CD4-positive, alpha-beta T cell treated with Interleukin-10 for 1 hour (primary cell): ENCODE measurements around the gene KATNA1.
"Not testable (repeated sequence)": the region's sequence is repeated elsewhere in the genome, so short reads cannot be mapped to it uniquely, and the experiment has no call there.

ENCODE experiments used
- DNase-seq: peaks from one replicate; pipeline ENCODE4 v3.0.0-alpha.2; 2020

KATNA1 gene

DNA sequence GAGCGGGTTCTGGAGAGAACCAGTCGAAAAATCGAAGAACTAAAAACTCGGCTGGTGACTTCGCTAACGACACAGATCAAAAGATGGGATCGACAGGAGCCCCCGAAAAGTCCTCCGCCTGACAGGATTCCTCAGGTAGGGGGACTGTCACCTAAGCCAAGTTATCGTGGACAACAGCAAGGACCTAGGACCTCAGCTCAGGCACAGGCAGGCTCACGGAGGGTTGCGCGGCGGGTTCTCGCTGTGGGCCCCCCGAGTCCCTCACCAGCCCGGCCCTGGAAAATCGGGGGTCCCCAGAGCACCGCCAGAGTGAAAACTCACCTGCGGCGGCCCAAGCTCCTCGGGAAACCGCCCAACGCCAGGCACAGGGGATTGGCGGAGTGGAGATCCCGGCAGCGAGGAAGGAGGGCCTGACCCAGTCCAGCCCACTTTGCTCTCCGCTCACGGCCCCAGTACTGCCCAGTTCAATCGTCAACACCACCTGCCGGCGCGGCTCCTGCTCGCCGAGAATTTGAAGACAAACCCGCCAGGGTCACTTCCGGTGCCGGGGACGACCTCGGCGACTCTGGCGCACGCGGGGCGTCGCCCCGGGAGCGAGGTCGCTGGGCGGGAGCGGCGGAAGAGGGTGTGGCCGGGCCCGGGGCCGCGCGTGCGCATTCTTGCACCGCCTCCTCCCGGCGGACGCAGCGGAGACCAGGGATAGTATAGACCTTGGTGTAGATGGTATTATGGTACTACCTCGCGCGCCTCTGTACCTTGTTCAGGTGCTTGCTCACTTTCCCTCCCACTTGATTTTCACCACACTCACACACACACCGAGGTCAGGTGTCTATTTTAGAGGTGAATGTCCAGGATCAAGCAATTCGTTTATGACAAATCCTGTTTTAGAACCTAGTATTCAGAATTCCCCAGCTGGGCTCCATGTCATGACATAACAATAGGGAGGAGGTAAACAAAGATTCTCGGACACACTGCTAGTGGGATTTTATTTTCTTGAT lies at the start of gene KATNA1:
Gene KATNA1, minus strand, starts transcription at position 567 of the 998 bp plus-strand sequence. CDS start 10,167 bp downstream, outside the sequence.
- DNase-seq: peak; percentile 89

DNA sequence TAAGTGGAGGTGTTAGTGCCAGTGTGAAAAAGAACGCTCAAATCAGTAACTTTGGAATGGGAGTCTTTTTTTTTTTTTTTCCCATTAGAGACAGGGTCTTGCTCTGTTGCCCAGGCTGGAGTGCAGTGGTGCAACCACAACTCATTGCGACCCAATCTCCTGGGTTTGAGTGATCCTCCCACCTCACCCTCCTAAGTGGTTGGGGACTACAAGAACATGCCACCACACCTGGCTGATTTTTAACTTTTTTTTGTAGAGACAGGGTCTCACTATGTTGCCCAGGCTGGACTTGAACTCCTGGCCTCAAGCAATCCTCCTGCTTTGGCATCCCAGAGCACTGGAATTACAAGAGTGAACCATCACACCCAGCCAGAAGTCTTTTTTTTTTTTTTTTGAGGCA lies 49.7 kb upstream of the KATNA1 start:
- no peak for DNase-seq

DNA sequence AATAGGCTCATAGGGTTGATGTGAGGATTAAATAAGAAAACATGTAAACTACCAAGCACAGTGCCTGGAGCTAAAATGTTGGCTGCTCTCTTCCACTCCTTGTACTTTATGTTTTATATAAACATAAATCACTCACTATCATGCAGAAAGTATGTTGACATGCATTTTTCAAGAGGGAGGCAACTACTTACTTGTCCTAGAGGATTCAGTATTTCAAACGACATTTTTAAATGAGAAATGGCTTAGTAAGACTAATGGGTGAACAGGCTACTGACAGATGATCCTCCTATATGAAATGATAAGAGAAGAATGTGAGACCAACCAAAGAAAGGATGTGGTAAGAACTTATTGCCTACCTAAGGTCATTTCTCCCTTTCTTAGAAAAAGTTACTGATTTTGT lies 48.4 kb upstream of the KATNA1 start:
- no peak for DNase-seq

DNA sequence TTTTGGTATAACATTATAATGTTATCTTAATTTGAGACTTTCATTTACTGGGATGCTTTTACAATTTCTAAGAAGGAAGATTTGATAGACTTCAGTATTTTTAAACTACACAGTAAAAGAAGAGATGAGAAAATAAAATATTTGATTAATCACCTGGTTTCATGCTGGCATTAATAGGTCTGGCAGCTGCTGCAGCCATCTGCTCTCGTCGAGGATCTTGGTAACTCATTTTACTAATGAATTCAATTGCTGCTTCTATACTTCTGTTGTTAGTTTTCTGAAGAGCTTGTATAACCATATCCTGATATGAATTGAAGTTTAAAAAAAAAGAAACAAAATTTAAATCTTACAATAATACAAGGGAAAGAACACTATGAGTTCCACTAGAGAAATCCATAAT lies 46.4 kb upstream of the KATNA1 start:
- DNase-seq: no peak

DNA sequence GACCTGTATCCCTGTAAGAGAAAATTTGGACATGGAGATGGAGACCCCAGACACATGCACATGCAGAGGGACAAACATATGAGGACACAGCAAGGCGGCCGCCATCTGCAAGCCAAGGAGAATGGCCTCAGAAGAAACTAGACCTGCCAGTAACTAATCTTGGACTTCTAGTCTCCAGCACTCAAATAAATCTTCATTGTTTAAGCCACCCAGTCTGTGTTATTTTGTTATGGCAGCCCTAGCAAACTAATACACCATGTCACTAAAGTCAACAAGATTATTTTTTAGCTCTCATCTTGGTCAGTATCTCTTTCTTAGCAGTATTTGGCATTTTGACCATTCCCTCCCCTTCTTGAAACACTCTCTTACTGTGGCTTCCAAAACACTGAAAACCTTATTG lies 42.7 kb upstream of the KATNA1 start:
- DNase-seq: no peak

DNA sequence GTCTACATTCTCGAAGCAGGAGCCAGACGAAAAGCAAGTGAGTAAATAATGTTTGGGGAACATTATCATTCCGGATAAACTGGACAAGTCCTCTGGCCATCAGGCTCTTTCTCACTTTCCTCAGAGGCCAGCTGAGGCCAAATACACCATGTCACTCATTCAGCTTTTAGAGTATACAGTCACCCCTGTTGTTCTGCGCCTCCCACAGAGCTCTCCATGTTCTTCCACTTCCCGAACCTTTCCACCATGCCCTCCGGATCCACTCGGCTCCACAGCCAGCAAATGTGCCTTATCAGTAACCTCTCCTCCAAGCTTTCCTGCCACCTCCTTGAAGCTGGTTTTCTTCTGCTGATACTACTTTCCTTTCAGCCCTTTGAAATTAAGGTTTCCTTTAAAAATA lies 37.7 kb upstream of the KATNA1 start:
- no peak for DNase-seq

DNA sequence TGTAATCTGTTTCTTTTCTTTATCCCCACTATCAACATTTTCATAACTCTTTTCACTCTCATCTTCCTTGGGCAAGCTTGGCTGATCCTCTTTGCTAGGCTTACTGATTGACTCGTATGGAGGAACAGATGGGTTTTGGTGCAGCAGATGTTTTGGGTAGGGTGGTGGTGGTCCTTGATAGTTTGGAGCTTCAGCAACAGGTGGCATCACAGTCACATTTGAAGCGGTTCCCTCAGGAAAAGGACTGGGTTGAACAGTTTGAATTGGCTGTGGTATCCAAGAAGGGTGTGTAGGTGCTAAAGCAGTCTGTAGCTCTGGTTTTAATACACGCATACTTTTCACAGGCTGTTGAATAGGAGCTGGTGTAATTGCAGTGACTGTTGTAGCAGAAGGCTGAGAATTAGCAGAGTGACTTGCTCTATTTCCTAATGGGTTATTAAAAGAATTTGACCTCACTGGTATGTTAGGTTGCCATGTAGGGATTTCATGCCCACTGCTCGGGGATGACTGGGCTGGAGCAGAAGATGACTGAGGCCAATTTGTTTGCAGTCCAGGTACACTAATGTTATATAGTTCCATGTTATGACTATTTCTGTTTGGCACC lies 34.8 kb upstream of the KATNA1 start:
- no peak for DNase-seq

DNA sequence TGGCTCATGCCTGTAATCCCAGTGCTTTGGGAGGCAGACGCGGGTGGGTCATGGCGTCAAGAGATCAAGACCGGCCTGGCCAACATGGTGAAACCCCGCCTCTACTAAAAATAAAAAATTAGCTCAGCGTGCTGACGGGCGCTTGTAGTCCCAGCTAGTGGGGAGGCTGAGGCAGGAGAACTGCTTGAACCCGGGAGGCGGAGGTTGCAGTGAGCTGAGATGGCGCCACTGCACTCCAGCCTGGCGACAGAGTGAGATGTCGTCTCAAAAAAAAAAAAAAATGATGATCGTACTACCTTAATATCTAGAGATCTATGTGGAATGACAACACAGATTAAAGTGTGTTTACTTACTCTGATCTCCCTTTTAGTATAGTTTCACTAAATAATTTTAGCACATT lies 33.3 kb upstream of the KATNA1 start:
- DNase-seq: not testable (repeated sequence)

DNA sequence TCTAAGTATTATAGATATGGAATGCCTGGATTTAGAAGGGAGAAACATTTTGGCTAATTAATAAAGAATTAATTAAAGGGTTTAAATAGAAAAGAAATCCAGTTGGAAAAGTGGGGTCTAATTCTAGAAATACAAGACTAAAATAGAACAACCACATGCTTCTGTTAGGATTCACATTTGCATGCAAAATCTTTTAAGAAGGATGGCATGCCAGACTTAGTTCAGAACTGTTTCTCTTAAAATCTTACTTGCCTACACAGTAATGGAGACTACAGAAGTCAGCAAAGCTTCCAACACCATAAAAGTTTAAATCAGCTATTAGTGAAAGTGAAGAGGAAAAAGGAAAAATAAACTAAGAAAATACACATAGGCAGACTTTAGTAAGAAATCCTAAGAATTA lies 32.7 kb upstream of the KATNA1 start:
- DNase-seq: no peak

DNA sequence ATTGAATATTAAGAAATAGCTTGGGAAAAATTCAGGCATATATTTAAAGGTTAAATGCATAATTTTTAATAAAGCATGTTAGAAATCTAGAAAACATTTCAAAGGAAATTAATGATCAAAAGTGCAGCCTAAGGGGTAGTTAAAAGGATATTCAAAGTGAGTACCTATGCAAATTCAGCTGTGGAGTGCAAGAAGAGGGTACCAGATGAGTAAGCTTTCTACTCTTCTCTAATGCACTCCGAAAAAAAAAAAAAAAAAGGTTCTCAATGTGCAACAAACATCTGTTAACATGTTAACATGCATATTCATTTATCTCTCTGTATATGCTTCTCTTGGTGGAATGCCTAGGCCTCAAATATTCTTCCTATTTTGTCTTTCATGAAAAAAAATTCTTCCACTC lies 32.0 kb upstream of the KATNA1 start:
- DNase-seq: no peak

DNA sequence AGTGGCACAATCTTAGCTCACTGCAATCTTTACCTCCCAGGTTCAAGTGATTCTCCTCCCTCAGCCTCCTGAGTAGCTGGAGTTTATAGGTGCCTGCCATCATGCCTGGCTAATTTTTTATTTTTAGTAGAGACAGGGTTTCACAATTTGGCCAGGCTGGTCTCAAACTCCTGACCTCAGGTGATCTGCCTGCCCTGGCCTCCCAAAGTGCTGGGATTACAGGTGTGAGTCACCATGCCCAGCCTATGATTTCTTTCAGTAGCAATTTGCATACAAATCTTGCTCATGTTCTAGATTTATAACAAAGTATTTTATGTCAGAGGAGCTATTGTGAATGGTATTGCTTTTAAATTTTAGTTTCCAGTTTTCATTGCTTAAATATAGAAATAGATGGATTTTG lies 23.8 kb upstream of the KATNA1 start:
- not testable (repeated sequence) for DNase-seq

DNA sequence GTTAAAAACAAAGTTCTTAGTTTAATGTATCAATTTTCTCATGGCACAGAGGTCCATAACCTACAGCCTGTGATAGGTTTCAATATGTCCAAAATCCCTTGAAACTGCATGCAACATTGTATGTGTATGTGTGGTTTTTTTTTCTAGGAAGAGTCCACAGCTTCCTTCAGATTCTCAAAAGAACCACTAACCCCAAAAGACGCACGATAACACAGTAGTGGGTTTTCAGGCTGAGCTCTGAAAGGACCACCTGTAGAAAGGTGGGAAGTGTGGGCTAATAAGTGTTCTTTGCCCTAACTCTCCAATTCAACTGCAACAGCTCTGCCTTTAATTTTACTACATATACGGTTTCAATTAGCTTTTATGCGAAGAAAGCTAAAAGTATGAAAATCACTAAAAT lies 11.5 kb upstream of the KATNA1 start:
- no peak for DNase-seq

DNA sequence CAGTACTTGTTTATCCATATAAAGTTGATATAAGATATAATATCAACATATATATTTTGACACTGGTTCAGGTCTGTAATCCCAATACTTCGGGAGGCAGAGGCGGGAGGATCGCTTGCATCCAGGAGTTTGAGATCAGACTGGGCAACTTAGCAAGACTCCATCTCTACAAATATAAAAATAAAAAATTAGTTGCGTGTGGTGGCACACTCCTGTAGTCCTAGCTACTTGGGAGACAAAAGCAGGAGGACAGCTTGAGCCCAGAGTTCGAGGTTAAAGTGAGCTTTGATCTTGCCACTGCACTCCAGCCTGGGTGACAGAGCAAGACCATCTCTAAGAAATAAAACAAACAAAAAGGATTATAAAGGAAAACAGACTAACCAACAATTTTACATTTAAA lies 8.9 kb upstream of the KATNA1 start:
- DNase-seq: no peak

DNA sequence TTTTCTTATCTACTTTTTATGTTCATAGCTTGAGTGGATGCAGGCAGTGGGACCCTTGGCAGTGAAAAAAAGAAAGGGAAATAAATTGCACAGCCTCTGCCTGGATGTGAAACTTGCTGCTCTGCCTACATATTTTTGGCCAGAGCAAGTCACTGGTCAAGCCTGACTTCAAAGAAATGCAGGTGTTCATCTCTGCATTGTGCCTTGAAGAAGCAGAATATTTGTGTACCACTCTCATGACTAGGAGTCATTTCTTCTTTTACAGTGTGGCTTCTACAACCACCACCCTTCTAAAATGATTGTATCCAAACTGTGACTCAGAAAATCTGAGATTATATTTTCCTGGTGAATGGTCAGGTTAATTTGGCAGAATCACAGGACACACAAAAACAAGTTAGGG lies 2.5 kb upstream of the KATNA1 start:
- DNase-seq: no peak

DNA sequence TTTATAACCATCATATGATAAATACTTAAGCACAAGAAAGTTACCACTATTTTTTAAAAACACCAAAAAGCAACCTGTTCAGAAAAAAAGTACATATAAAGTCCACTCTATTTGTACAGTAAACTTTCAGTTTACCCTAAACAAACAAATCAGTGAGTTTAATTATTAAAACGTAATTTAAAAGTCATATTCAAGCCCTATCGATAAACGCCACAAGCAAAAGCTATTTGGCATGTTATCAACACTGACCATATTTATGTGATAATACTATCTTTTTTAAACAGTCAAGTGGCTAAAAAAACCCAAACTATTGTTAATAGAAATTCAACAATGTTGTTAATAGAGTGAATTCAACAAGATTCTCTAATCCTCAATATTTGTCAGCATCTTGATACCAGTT lies 1.9 kb downstream of the KATNA1 start:
- no peak for DNase-seq

DNA sequence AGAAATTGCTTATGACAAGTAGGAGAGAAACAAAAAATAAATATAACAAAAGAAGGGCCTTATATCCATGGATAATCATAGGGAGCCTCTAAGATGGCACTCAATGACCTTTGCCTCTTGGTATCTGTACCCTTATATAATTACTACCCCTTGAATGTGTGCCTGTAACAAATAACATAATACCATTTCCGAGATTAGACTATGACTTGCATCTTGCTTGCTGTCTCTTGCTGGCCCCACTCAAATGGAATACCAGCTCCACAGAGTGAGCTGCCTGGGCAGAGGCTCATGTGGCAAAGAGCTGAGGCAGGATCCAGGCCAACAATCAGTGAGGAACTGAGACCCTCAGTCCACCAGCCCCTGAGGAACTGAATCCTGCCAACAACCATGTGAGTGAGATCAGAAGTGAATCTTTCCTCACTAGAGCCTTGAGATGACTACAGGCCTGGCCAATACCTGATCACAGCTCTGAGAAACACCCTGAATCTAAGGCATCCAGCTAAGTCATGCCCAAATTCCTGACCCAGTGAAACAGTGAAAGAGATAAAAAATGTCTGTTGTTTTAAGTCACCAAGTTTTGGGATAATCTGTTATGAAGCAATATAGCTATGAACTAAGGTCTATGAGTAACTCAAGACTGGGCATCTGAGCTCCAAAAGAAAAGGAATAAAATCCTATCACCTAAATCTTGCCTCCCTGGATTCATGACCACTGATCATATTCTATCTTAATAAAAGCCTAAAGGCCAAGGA lies 5.5 kb downstream of the KATNA1 start:
- DNase-seq: no peak

DNA sequence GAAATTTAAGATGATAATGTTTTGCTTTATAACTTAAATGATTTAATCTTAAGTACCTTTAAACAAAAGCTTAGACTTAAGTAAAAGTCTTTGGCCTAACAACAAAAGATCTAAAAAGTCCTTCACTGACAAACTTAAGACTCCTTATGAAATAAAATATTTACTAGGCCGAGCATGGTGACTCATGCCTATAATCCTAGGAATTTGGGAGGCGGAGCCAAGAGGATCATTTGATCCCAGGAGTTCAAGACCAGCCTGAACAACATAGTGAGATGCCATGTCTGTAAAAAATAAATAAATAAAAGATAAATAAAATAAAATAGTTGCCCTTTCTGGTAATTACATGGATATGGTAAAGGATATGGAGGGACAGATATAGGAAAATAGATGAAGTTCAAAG lies 12.4 kb downstream of the KATNA1 start:
- no peak for DNase-seq

DNA sequence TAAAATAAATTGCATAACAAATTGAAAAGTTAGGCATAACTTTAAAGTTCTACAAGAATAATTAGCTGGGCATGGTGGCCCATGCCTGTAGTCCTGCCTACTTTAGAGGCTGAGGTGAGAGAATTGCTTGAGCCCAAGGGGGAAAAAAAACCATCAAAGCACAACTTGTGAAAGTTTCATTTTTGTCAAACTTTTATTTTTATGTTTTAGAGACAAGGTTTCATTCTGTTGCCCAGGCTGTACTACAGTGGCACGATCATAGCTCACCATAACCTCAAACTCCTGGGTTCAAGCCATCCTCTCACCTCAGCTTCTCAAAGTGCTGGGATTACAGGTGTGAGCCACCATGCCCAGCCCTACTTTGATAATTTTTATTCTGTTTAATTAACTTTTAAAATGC lies 14.2 kb downstream of the KATNA1 start:
- no peak for DNase-seq

DNA sequence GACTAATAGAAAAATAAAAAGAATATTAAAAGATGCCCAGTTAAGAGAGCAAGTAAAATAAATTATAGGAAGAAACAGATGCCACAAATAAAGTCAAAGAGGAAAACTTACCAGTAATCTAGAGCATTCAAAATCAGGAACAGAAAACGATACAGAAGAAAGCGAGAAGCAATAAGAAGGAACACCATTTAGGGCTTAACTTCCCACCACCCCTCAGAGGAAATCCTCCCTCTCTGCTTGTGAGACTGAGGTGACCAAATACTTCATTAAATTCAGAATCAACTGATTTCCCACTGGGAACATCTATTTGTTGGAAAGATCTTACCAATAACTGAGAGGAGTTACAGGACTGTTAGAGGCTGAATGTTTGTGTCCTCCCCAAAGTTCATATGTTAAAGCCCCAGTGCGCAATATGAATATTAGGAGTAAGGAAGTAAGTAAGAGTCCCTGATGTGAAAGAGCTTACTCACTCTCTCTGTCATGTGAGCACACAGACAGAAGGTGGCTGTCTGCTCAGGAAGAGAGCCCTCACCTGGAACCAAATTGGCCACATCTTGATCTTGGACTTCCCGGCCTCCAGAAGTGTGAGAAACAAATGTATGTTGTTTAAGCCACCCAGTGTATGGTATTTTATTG lies 19.5 kb downstream of the KATNA1 start:
- no peak for DNase-seq

DNA sequence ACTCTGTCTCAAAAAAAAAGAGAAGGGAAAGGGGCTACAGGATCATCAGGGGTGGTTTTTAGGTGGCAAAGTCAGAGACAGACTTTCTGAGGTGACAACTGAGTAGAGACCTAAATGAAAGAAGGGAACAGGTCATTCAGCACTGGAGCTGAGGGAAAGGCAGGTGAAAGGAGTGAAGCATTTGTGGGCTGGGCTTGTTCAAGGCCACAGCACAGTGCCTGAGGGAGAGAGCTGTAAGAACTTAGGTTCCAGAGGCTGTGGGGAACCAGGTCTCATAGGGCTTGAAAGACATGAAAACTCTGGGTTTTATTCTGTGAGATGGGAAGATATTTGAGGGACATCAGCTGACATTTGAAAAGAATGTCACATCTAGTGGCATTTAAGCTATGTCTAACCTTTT lies 20.8 kb downstream of the KATNA1 start:
- no peak for DNase-seq

DNA sequence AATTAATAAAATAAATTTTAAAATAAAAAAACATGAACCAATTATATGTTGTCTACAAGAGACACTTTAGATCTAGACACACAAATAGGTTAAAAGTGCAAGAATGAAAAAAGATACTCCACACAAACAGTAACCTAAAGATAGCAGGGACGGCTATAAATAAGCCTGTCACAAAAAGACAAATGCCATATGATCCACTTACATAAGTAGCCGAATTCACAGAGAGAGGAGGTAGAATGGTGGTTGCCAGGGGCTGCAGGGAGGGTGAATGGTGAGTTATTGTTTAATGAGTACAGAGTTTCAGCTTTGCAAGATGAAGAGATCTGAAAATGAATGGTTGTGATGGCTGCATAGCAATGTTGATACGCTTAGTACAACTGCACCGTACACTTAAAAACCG lies 32.7 kb downstream of the KATNA1 start:
- no peak for DNase-seq

DNA sequence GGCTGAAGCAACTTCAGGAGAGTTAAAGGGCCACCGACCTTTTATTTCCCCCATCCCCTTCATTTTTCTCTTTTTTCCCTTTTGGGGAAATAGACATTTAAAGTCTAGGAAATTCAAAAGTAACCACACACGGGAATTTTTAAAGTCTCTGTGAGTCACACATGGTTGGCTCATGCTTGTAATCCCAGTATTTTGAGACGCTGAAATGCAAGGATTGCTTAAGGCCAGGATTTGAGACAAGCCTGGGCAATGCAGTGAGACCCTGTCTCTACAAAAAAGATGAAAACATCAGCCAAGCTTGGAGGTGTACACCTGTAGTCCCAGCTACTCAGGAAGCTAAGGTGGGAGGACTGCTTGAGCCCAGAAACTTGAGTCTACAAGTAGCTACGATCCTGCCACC lies 34.2 kb downstream of the KATNA1 start:
- no peak for DNase-seq

DNA sequence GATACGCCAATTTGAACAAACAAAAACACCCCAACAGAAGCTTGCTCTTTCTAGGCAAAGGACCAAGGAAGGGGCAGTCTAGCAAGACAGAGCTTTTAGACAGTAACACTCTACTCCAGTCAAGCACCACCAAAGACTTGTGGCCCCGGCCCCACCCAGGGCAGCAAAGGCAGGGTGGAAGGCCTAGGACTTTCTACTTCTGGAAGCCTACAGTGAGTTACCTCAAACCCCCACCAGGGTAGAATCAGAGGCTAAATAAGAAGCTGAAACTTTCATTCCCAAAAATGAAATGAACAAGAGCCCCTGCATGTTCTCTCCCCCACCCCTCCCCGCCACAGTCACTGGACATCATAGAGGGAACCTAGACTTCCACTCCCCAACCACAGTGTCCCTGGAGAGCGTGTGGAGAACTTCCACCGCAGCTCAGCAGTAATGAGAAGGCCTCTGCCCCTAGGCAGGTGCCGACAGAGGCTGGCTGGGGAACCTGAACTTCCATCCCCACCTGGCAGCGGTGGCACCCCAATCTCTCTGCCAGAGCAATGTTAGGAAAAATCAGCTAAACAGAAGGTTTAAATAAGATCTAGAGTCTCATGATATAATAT lies 40.0 kb downstream of the KATNA1 start:
- no peak for DNase-seq
